Activated naive CD4-positive, alpha-beta T cell treated with anti-CD3 and anti-CD28 coated beads, Interleukin-2, amount 10 ng/mL, durations not matched to agents 7 days and 5 days (primary cell): ENCODE measurements around the gene BLZF1.
"Not testable (repeated sequence)": the region's sequence is repeated elsewhere in the genome, so short reads cannot be mapped to it uniquely, and the experiment has no call there.

Experiments used
- CTCF ChIA-PET: fragments of 350-600 bp; sonication (Branson Sonifier 250); formaldehyde crosslinking; loops from one replicate; lab custom pipeline; 2021; ENCODE audit warnings: antibody characterized with exemption; lab: Charles Lee
- DNase-seq: peaks from one replicate; pipeline ENCODE4 v3.0.0-alpha.2; 2020
- H3K27ac Mint-ChIP-seq: one replicate; pipeline ENCODE4 v1.8.0; 2021; ENCODE audit warnings: mild to moderate bottlenecking, moderate library complexity, mixed read lengths
- H3K27me3 Mint-ChIP-seq: one replicate; pipeline ENCODE4 v1.8.0; 2021; ENCODE audit warnings: mild to moderate bottlenecking, mixed read lengths
- H3K36me3 Mint-ChIP-seq: one replicate; pipeline ENCODE4 v1.8.0; 2021; ENCODE audit warnings: mixed read lengths
- H3K4me1 Mint-ChIP-seq: one replicate; pipeline ENCODE4 v1.8.0; 2021; ENCODE audit warnings: mixed read lengths
- H3K4me3 Mint-ChIP-seq: one replicate; pipeline ENCODE4 v1.8.0; 2021; ENCODE audit warnings: mild to moderate bottlenecking, moderate library complexity, mixed read lengths
- H3K9me3 Mint-ChIP-seq: one replicate; pipeline ENCODE4 v1.8.0; 2021; ENCODE audit warnings: mixed read lengths

BLZF1 gene, protein sequence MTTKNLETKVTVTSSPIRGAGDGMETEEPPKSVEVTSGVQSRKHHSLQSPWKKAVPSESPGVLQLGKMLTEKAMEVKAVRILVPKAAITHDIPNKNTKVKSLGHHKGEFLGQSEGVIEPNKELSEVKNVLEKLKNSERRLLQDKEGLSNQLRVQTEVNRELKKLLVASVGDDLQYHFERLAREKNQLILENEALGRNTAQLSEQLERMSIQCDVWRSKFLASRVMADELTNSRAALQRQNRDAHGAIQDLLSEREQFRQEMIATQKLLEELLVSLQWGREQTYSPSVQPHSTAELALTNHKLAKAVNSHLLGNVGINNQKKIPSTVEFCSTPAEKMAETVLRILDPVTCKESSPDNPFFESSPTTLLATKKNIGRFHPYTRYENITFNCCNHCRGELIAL

DNA sequence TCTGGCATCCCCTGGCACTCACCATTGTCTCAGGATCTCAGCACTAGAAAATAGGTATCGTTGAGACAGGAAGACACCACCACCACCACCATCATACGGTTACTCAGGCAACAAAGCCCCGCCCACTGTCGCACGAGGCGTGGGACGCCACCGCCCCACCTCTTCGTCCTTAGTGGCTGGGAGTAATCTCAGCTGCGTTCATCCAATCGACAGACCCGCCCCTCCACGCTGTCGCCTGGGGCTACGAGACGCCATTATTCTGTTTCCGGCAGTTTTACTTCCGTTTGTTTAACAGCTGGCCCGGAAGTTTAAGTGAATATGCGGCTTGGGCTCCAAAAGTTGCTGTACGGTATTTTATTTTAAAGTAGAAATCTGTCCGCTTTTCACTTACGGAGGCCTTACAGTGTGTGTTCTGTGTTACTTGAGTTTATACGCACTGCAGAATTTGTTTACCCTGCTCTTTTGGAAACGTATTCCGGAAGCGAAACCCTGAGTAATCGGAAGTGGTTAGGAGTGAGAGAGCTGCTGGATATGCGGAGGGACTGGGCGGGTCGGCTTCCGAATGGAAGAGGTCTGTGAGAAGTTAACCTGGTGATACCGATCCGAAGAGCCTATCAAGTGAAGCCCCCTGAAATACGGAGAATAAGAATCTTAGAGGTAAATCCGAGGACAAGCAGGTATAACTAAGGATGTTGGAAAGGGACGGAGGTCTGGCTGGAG is at the start of gene BLZF1, which contains the start of gene NME7:
Gene BLZF1 (plus strand): TSS at position 510 of the 720 bp plus-strand sequence. CDS start 1,328 bp downstream, outside the sequence.
Gene NME7 (minus strand): TSS at position 112 of the 720 bp plus-strand sequence. CDS start 87 bp downstream, at position 25.
- peak; percentile 99 for DNase-seq
- Mint-ChIP-seq H3K4me3 (no peak within 1 kb of the TSS), H3K27me3 (no peaks in the 10 kb centered on the region), H3K4me1 (peaks cover 42% of the 10 kb centered on the region), H3K36me3 (peaks cover 25% of the 10 kb centered on the region), H3K27ac (peak within 1 kb of the TSS; percentile 43), H3K9me3 (peaks cover 7% of the 10 kb centered on the region)
- CTCF ChIA-PET: interaction anchor here (0.8 to 1.4 kb wide), 3 partner anchors 20 to 179 kb away, joined by 3 to 4 read pairs (median 3); no protein-coding TSS in a partner anchor

DNA sequence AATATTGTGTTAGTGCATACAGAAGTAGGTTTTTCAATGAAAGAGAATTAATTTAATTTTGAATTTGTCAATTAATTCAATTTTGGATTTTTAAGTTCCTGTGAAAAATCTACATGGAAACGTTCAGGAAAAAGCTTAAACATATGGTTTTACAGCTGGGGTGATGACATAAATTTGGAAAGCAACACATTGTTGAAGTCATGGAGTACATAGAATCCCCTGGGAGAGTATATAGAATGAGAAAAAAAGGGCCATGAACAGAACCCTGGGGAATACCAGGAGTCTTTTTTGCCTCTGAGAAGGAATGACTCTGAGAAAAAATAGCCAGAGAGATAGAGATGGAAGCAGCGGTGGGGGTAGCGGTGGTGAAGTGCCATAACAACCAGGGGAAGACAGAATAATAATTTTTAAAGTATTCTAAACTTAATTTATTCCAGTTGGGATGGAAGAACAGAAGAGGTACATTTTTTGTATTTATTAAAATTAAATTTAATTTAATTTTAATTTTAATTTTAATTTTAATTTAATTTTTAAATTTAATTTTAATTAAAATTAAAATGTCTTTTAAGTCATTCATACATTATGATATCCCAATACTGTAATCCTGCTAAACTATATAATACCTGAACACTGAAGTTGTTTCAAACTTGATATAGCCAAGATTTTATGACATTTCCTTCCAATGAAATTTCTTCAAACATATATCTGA is 49.3 kb upstream of the BLZF1 start:
- Mint-ChIP-seq H3K4me3 (no peak overlapping the region), H3K27me3 (no peaks in the 10 kb centered on the region), H3K36me3 (no peaks in the 10 kb centered on the region), H3K4me1 (no peaks in the 10 kb centered on the region), H3K27ac (no peak overlapping the region), H3K9me3 (no peaks in the 10 kb centered on the region)
- no peak for DNase-seq
- CTCF ChIA-PET: no interaction called here

DNA sequence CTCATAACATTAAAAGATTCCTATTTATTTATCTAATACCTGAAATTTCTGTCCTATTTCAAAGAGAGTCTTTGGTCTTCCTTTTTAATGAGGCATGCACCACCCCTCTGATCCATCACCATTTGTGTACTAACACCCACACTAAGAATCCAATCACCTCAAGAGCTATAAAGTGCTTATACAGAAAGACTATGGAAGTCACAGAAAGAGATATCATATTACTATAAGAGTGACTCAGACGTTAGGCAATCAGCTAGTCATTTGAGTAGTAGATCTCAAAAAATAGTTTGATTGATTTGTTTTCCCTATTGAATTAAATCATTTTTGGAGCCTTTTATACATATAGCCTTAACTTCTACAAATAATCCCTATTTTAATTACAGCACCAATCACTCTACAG is 46.5 kb upstream of the BLZF1 start:
- peaks cover 1% of the 10 kb centered on the region for H3K36me3 Mint-ChIP-seq
- H3K4me1 Mint-ChIP-seq: no peaks in the 10 kb centered on the region
- no peak for DNase-seq
- no peaks in the 10 kb centered on the region for H3K27me3 Mint-ChIP-seq
- CTCF ChIA-PET: no interaction called here
- no peak overlapping the region for H3K27ac Mint-ChIP-seq
- H3K9me3 Mint-ChIP-seq: no peaks in the 10 kb centered on the region
- H3K4me3 Mint-ChIP-seq: no peak overlapping the region

DNA sequence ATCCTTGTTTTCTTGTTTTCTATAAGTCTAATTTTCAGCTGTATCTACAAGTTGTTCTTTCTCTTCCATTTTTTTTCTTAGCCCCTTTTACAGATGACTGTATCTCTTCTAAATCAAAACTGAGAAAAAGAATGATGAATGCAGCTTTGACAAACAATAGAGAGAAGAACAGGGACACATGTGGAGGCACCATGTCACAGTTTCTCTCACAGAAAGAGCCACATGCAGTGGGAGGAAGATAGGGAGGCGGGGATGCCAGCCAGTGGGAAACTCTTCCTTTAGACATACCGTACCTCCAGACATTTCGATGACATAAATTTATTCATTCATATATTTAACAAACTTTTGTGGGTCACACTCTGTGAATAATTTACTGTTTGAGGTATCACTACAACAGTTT is 45.9 kb upstream of the BLZF1 start:
- Mint-ChIP-seq H3K4me3 (no peak overlapping the region), H3K27ac (no peak overlapping the region), H3K36me3 (peaks cover 1% of the 10 kb centered on the region), H3K27me3 (no peaks in the 10 kb centered on the region), H3K9me3 (no peaks in the 10 kb centered on the region), H3K4me1 (no peaks in the 10 kb centered on the region)
- CTCF ChIA-PET: no interaction called here
- DNase-seq: no peak

DNA sequence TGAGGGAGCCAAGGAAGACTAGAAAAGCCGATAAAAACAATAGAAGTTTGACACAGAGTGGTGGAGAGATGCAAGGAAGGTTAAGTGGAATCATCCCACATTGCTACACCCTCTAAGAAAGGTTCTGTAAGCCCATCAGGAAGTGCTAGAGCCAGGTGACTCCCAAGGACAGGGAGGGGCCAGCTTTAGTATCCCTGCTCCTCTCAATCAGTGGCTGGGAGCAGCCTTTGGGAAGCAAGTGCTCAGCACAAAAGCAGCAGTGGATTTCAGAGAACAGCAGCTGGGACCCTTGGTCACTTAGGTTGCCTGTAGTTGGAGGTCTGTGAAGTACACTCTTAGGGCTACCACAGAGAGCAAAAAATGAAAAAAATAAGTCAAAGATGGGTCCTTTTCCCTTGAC is 42.9 kb upstream of the BLZF1 start:
- Mint-ChIP-seq H3K9me3 (peaks cover 7% of the 10 kb centered on the region), H3K27me3 (no peaks in the 10 kb centered on the region), H3K4me3 (no peak overlapping the region), H3K4me1 (no peaks in the 10 kb centered on the region), H3K36me3 (peaks cover 5% of the 10 kb centered on the region), H3K27ac (no peak overlapping the region)
- CTCF ChIA-PET: no interaction called here
- no peak for DNase-seq

DNA sequence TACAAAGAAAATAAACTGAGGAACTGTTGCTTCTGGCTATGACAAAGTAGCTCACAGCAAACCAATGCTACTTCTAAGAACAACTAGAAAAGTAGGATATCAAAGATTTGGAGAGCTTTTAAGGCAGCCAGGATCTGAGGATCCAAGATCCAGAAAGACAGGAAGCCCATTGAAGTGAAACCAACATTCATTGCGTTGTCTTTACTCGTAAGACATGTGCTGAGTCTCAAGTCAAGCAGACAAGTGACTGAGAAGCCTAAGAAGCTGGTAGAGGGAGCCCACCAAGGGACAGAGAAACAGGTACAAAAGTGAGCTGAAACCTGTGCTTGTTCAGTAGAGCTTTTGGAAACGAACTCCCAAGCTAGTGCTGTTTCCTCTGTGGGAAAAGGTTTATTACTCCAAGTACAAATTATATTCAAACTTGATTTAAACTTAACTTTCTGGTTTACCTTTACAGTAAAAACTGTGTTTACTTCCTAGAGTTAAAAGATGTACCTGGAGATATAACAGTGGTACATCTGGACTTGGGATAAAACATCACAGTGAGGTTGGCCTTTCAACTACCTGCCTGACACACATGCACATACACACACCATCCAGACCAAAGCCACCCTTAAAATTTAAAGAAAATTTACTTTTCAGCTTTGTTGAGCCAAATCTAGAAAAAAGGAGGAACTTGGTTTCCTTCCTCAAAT is 41.6 kb upstream of the BLZF1 start:
- no peaks in the 10 kb centered on the region for H3K27me3 Mint-ChIP-seq
- no peak for DNase-seq
- H3K4me1 Mint-ChIP-seq: no peaks in the 10 kb centered on the region
- no peak overlapping the region for H3K27ac Mint-ChIP-seq
- peaks cover 5% of the 10 kb centered on the region for H3K36me3 Mint-ChIP-seq
- H3K4me3 Mint-ChIP-seq: no peak overlapping the region
- CTCF ChIA-PET: no interaction called here
- H3K9me3 Mint-ChIP-seq: peaks cover 14% of the 10 kb centered on the region

DNA sequence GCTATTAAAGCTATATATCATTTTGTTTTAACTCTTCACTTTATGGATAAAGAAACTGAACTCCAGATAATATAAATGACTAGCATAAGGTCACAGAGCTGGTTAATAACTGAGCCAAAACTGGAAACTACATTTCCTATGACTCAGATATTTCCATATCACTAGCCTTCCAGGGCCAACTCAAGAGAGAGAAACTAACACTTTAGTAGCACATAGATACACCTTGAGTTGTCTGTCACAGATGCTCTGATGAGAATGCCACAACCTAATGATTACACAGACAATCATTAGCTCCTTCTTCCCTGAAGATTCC is 41.1 kb upstream of the BLZF1 start:
- H3K4me1 Mint-ChIP-seq: no peaks in the 10 kb centered on the region
- no peaks in the 10 kb centered on the region for H3K27me3 Mint-ChIP-seq
- H3K9me3 Mint-ChIP-seq: peaks cover 14% of the 10 kb centered on the region
- CTCF ChIA-PET: no interaction called here
- no peak for DNase-seq
- H3K4me3 Mint-ChIP-seq: no peak overlapping the region
- no peak overlapping the region for H3K27ac Mint-ChIP-seq
- H3K36me3 Mint-ChIP-seq: peaks cover 5% of the 10 kb centered on the region

DNA sequence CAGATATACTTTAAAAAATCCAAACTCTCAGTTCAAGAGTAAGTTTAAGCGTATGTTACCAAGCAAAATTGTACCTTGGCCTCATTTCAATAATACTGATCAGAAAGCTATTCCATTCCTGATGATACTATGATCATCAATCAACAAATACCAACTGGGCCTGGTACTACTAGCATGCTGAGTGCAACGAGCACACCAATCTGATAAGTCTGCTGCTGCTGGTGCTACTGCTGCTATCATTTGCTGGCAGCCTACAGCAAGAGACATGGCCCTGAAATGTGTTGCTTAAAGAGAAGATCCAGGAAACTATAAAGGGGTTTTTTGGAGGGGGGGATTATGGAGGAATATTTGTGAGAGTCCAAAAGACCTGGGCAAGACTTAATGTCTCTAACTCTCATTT is 40.1 kb upstream of the BLZF1 start:
- H3K4me1 Mint-ChIP-seq: no peaks in the 10 kb centered on the region
- H3K36me3 Mint-ChIP-seq: peaks cover 5% of the 10 kb centered on the region
- CTCF ChIA-PET: no interaction called here

DNA sequence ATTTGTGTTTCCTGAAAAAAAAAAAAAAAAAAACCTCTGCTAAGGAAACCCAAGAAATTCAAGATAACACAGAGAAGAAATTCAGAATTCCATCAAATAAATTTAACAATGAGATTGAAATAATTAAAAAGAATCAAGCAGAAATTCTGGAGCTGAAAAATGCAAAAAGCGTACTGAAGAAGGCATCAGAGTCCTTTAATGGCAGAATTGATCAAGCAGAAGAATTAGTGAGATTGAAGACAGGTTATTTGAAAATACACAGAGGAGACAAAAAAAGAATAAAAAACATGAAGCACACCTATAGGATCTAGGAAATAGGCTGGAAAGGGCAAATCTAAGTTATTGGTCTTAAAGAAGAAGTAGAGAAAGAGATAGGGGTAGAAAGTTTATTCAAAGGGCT is 38.6 kb upstream of the BLZF1 start:
- CTCF ChIA-PET: no interaction called here
- peaks cover 4% of the 10 kb centered on the region for H3K36me3 Mint-ChIP-seq

More for the DNA sequence above, 40.1 kb upstream of the BLZF1 start:
- DNase-seq: no peak
- H3K27me3 Mint-ChIP-seq: no peaks in the 10 kb centered on the region
- peaks cover 15% of the 10 kb centered on the region for H3K9me3 Mint-ChIP-seq
- no peak overlapping the region for H3K4me3 Mint-ChIP-seq
- H3K27ac Mint-ChIP-seq: no peak overlapping the region

DNA sequence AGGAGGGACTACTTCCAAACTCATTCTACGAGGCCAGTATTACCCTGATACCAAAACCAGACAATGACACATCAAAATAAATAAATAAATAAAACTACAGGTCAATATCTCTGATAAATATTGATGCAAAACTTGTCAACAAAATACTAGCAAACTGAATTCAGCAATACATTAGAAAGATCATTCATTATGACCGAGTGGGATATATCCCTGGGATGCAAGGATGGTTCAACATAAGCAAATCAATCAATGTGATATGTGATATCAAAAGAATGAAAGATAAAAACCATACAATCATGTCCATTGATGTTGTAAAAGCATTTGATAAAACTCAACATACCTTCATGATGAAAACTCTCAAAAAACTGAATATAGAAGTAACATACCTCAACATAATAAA is 37.1 kb upstream of the BLZF1 start:
- CTCF ChIA-PET: interaction anchor here (1.1 kb wide), 1 partner anchor 15 kb away, joined by 3 read pairs; no protein-coding TSS in a partner anchor
- no peak overlapping the region for H3K4me3 Mint-ChIP-seq

More for the DNA sequence above, 38.6 kb upstream of the BLZF1 start:
- no peak for DNase-seq
- Mint-ChIP-seq H3K27ac (no peak overlapping the region), H3K27me3 (no peaks in the 10 kb centered on the region), H3K4me3 (no peak overlapping the region), H3K4me1 (no peaks in the 10 kb centered on the region), H3K9me3 (peaks cover 15% of the 10 kb centered on the region)

DNA sequence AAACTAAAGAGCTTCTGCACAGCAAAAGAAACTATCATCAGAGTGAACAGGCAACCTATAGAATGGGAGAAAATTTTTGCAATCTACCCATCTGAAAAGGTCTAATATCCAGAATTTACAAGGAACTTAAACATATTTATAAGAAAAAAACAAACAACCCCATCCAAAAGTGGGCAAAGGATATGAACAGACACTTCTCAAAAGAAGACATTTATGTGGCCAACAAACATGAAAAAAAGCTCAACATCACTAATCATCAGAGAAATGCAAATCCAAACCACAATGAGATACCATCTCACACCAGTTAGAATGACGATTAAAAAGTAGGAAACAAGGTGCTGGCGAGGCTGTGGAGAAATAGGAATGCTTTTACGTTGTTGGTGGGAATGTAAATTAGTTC is 33.3 kb upstream of the BLZF1 start:
- H3K36me3 Mint-ChIP-seq, H3K27ac Mint-ChIP-seq, H3K4me3 Mint-ChIP-seq, DNase-seq, H3K27me3 Mint-ChIP-seq, CTCF ChIA-PET: not testable (repeated sequence)
- Mint-ChIP-seq H3K9me3 (peaks cover 11% of the 10 kb centered on the region), H3K4me1 (peaks cover 13% of the 10 kb centered on the region)

More for the DNA sequence above, 37.1 kb upstream of the BLZF1 start:
- peaks cover 17% of the 10 kb centered on the region for H3K9me3 Mint-ChIP-seq
- H3K36me3 Mint-ChIP-seq: peaks cover 5% of the 10 kb centered on the region
- DNase-seq: no peak
- H3K27me3 Mint-ChIP-seq: no peaks in the 10 kb centered on the region
- H3K27ac Mint-ChIP-seq: no peak overlapping the region
- no peaks in the 10 kb centered on the region for H3K4me1 Mint-ChIP-seq

DNA sequence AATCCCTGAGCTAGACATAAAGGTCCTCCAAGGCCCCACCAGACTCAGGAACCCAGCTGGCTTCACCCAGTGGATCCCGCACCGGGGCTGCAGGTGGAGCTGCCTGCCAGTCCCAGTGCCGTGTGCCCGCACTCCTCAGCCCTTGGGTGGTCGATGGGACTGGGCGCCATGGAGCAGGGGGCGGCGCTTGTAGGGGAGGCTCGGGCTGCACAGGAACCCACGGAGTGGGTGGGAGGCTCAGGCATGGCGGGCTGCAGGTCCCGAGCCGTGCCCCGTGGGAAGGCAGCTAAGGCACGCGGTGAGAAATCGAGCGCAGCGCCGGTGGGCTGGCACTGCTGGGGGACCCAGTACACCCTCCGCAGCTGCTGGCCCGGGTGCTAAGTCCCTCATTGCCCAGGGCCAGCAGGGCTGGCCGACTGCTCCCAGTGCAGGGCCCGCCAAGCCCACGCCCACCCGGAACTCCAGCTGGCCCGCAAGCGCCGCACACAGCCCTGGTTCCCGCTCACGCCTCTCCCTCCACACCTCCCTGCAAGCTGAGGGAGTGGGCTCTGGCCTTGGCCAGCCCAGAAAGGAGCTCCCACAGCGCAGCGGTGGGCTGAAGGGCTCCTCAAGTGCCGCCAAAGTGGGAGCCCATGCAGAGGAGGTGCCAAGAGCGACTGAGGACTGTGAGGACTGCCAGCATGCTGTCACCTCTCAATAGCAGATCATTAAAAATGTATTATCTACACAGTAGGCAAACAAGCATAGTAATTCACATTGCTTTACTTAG is 30.9 kb upstream of the BLZF1 start:
- not testable (repeated sequence) for DNase-seq, H3K27me3 Mint-ChIP-seq, H3K27ac Mint-ChIP-seq, H3K9me3 Mint-ChIP-seq, H3K4me3 Mint-ChIP-seq
- Mint-ChIP-seq H3K36me3 (peaks cover 12% of the 10 kb centered on the region), H3K4me1 (peaks cover 18% of the 10 kb centered on the region)
- CTCF ChIA-PET: interaction anchor here (1.5 kb wide), 1 partner anchor 10 kb away, joined by 6 read pairs; no protein-coding TSS in a partner anchor

DNA sequence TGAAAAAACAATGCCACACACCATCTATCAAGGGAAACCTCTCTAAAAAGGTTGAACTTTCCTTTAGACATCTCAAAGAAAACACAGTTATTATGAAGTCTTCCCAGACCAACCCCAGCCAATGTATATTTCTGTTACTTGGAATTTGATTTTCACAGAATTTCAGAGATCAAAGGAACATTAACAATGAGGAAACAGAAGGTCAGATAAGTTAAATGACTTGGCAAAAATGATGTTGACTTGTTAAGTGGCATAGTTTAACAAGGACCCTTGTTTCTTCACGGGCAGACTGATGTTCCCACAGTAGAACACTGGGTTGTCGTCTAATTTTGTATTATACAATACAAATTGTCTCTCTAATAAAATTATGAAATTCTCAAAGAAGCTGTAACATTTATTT is 29.4 kb upstream of the BLZF1 start:
- DNase-seq: no peak
- H3K27ac Mint-ChIP-seq: no peak overlapping the region
- no peak overlapping the region for H3K4me3 Mint-ChIP-seq
- H3K36me3 Mint-ChIP-seq: peaks cover 12% of the 10 kb centered on the region
- peaks cover 18% of the 10 kb centered on the region for H3K4me1 Mint-ChIP-seq
- H3K27me3 Mint-ChIP-seq: no peaks in the 10 kb centered on the region
- CTCF ChIA-PET: interaction anchor here (1.0 kb wide), 1 partner anchor 10 kb away, joined by 7 read pairs; no protein-coding TSS in a partner anchor
- H3K9me3 Mint-ChIP-seq: peaks cover 2% of the 10 kb centered on the region
